Measurements from ENCODE around the gene TIA1.
"Not testable (repeated sequence)": the region's sequence is repeated elsewhere in the genome, so short reads cannot be mapped to it uniquely, and the experiment has no call there.

Gene TIA1, protein sequence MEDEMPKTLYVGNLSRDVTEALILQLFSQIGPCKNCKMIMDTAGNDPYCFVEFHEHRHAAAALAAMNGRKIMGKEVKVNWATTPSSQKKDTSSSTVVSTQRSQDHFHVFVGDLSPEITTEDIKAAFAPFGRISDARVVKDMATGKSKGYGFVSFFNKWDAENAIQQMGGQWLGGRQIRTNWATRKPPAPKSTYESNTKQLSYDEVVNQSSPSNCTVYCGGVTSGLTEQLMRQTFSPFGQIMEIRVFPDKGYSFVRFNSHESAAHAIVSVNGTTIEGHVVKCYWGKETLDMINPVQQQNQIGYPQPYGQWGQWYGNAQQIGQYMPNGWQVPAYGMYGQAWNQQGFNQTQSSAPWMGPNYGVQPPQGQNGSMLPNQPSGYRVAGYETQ

DNA sequence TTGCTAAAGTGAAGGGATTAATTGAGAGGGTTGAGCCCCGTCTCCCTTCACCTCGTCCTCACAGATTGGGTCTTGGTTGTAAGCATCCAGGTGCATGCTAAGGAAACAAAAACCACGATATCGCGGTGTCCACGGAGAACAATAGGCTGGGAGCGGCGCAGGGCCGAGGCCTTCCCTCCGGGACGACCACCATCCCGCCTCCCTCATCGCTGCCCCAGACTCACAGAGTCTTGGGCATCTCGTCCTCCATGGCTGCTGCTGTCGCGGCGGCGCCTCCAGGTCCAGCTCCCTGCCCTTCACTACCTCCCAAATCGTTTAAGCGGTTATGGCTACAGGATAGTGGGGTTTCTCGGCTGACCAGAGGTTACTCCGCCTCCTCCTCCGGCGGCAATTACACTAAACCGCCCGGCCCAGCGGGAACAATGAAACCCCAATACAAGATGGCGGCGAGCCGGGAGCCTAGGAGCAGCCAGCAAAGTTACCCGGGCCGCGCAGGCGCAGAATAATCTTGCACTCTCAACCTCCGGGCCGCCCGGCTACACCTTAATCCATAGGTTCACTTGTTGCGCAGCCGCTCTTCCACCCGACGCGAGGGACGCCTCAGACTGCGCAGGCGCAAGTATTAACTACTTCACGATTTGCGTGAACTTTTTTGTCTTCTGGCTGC is at the start of gene TIA1:
Gene TIA1 (minus strand): TSS at position 448 of the 667 bp plus-strand sequence. CDS start 198 bp downstream, at position 250.
- DNase-seq (ENCODE audit: low spot score) = peak; percentile 96

DNA sequence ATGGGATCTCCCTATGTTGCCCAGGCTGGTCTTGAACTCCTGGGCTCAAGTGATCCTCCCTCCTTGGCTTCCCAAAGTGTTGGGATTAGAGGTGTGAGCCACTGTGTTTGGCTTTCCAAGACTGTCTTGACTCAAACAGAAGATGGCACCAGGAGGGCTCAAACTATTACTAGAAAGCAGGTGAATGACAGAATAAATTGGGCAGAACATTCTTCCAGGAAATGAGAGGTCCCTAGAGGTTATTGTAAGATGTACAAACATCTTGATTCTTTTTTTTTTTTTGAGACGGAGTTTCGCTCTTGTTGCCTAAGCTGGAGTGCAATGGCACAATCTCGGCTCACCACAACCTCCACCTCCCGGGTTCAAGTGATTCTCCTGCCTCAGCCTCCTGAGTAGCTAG is 49.4 kb upstream of the TIA1 start:
- DNase-seq (ENCODE audit: low spot score) = not testable (repeated sequence)

DNA sequence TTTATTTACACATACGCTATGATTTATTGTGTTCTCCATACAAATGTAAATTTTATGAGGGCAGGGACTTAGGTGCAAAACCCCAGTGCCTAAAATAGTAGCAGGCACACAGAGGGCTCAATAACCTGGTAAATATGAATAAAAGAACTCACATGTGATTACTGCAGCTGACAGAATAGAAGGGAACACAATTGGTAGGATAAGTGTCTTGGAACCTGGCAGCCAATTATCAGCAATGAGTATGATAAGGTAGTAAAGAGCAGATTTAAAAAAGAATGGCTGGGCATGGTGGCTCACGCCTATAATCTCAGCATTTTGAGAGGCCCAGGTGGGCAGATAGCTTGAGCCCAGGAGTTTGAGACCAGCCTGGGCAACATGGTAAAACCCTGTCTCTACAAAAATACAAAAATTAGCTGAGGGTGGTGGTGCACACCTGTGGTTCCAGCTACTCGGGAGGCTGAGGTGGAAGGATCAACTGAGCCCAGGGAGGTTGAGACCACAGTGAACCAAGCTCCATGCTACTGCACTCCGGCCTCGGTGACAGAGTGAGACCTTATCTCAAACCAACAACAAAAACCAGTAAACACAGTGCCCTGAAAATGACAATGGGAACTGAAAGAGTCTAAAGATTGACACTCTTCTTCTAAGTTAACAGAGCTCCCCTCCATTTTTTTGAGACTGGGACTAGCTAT is 35.2 kb upstream of the TIA1 start:
- DNase-seq (ENCODE audit: low spot score) = no peak

DNA sequence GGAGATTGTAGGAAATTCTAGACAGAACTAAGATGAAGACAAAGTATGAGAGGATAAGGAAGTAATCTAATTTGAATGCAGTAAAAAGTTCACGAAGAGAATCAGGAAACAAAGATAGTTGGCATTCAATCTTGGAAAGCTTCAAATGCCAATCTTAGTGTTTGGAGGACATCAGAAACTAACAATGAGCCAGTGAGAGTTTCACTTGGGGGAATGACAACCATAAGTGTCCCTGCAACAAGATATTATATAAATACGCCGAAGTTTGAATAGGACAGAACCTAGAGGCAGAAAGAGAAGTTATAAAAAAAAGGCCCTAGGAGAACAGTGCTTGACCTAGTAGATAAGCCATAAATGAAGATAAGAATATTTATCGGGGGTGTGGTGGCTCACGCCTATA is 34.0 kb upstream of the TIA1 start:
- DNase-seq (ENCODE audit: low spot score) = no peak

DNA sequence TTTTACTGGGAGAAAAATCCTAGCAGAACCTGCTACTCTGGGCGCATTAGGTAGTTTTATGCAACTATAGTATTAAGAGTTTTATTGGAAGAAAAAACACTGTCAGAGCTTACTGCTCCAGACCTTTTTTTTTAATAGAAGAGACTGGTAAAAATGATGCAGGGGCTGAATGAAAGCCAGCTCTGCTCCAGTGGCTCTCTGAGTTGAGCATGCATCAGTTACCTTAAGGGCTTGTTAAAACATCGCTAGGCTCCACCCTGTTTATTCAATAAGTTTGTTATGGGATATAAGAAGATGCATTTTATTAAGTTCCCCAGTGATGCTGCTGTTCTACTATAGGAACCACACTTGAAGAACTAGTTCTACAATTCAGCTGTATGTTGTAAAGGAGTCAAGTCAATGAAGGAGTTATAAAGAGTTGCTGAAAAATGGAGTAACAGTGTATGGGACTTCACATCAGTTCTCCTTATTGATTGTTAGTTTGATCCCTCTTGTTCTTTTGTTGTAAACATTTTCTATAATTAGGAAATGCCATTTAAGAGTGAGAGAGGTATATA is 31.9 kb upstream of the TIA1 start:
- no peak for DNase-seq (ENCODE audit: low spot score)

DNA sequence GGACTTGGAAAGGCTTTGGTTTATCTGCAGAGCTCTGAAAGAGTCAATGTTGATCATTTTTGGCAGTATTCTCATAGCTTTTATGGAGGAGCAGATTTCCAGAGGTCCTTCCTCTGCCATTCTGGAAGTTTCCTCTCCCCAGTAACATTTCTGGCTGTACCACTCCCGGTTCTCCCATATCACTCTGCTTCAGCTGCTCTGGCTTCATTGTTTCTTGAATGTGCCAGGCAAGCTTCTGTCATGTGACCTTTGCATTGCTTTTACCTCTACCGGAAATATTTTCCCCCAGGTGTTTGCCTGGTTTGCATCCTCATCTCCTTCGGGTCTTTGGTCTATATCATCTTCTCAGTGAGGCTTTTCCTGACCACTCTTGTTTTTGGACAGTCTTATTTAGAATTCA is 21.9 kb upstream of the TIA1 start:
- DNase-seq (ENCODE audit: low spot score) = no peak

DNA sequence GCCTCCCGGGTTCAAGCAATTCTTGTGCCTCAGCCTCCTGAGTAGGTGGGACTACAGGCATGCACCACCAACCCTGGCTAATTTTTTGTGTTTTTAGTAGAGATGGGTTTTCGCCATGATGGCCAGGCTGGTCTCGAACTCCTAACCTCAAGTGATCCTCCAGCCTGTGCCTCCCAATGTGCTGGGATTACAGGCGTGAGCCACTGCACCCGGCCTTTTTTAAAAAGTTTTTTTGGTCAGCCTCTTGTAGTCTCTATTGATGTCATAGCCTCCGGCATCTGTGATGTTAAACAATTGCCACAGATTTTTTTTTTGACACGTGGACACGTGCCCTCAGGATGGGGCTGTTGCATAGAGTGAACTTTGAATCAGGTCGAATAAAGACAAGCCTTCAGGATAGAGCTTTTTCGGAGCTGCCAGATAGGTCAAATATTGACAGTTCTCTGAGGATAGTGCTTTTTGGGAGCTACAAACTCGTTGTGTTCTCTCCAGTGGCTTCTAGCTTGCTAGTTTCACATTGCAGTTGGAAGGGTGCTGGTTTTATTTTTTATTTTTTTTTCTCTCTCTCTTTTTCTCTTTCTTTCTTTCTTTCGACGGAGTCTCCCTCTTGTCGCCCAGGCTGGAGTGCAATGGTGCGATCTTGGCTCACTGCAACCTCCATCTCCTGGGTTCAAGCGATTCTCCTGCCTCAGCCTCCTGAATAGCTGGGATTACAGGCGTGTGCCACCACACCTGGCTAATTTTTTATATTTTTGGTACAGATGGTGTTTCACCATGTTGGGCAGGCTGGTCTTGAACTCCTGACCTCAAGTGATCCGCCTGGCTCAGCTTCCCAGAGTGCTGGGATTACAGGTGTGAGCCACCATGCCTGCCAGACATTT is 21.2 kb upstream of the TIA1 start:
- DNase-seq (ENCODE audit: low spot score) = not testable (repeated sequence)

DNA sequence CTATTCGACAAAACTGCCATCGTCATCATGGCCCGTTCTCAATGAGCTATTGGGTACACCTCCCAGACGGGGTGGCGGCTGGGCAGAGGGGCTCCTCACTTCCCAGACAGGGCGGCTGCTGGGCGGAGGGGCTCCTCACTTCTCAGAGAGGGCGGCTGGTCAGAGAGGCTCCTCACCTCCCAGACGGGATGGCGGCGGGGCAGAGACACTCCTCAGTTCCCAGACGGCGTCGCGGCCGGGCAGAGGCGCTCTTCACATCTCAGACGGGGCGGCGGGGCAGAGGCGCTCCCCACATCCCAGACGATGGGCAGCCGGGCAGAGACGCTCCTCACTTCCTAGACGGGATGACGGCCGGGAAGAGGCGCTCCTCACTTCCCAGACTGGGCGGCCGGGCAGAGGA is 18.5 kb upstream of the TIA1 start:
- DNase-seq (ENCODE audit: low spot score) = not testable (repeated sequence)

DNA sequence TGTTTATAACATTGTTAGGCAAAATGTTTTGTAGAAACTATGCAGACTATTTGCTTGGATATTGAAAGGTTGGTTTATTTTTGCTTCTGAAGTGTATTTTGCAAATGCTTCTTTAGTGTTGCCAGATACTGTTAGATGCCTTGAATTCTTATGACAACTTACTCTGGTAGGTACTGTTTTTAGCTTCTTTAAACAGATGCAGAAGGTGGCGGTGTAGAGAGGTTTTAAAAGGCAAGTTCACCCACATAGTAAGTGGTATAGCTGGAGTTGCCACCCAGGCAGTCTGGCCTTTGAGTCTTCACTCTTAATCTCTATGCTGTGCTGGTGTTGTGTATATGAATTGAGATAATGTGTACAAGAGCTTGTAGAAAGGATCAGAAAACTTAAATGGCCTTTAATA is 13.1 kb upstream of the TIA1 start:
- no peak for DNase-seq (ENCODE audit: low spot score)

DNA sequence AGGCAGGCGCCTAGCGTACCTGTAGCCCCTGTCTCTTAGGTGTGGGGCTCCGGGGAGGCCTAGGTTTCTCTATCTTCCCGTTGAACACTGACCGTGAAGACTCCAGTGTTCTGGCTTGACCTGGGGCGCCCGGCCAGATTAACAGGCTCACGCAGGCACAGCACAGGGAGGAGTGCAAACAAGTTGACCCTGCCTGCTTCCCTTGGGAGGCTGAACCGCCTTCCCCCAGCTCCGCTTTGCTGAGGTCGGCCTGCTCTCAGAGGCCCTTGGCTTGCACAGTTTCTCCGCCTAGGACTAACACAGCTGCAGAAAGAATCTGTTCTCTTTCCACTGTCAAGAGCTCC is 10.1 kb upstream of the TIA1 start:
- peak; percentile 47 for DNase-seq (ENCODE audit: low spot score)

DNA sequence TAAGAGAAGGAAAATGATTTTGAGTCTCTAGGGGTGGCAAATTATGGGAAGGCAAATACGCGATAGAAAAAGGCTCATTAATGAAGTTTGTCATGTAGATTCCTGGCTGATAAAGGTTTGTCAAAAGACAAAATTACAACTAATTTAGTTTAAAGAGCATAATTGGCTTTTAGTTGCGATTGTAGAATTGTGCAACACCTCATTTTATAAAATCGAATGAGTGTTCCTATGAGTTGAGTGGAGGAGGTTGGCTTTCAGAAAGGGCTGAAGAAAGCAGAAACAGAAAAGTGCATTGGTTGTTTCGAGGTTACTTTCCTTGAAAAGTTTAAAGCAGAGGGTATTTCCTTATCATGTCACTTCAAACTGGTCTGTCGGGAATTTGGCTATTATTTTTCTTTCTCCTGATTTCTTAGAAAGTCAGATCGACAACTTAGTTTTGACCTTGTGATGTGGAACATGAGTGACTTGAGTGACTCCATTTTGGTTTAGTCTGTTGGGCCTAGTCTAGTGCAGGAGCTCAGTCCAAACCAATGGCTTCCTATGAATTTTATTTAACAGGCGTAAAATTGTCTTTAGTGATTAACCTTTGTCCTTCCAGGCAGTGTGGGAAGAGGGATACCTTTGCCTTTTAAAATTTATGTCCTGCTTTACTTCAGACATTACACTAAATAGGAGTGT is 7.3 kb upstream of the TIA1 start:
- no peak for DNase-seq (ENCODE audit: low spot score)

DNA sequence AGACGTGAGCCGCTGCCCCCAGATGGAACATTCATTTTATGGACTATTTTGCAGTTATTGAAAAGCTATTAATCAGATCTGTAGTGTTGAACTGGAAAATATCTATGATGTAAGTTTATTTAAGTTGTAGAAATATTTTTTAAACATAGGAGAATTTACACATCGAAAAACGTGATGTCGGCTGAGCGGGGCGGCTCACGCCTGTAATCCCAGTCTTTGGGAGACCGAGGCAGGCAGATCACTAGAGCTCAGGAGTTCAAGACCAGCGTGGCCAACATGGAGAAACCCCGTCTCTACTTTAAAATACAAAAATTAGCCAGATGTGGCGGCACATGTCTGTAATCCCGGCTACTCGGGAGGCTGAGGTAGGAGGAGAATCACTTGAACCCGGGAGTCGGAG is 2.0 kb upstream of the TIA1 start:
- no peak for DNase-seq (ENCODE audit: low spot score)

DNA sequence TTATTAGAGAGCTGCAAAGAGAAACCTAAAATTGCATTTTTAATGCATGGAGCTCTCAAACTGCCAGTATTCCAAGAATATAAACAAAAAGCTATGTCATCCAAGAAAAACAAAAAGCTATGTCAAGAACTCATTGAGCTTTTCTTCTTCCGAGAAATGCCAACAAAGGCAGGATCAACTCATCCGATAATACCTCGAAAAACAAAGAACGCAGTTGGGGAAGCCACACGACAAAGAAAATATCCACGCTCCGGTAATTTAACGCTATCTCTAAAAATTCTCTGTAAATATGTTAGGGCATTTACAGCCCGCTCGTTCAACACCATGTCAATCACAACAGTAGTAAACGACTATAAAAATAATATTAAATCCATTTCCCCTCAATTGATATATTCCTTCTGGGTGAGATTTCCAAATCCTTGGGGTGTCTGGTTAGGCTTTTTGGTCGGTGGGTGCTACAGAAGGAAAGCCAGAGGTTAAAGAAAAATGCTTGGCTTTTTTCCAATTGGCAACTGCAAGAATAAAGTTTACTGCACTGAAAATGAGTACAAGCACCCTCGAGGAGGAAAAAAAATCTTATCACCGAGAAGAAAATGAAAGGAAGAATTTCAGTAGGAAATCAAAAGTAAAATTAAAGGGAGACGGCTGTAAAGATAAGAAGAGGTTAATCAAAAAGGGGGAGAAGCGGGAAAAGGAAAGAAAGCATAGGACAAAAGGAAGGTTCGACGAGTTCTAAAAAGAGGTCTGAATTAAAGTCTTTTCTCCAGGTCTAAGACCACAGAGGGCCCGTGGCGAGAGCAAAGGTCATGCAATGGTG is 856 bp downstream of the TIA1 start:
- no peak for DNase-seq (ENCODE audit: low spot score)

DNA sequence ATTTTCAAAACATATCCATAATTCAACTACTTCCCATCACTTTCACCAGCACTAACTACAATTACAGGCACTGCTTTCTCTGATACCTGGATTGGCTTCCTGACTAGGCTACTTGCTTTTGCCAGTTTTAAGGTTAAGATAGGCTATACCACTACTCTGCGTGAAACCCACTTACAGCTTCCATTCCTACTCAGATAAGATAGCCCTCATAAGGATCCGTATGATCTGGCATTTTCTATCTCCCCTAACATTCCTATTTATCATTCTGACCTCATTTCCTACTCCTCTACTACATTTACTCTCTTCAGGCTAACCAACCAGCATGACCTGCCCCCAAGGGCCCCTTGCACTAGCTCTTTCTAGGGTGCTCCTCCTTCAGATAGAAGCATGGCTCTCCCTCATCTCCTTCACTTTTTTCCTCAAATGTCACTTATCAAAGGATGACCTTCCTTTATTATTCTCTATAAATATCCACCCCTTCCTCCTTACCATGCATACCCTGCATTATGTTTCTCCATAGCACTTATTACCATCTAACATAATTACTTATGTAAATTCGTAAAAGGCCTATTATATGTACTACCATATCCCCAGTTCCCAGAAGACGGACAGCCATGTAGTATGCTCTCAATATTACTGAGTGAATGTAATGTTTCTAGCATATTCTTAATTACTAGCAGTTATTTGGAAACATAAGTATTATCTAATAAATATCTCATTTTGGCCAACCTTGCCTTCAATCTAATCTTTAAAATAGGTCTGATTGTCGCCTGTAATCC is 4.4 kb downstream of the TIA1 start:
- DNase-seq (ENCODE audit: low spot score) = no peak

DNA sequence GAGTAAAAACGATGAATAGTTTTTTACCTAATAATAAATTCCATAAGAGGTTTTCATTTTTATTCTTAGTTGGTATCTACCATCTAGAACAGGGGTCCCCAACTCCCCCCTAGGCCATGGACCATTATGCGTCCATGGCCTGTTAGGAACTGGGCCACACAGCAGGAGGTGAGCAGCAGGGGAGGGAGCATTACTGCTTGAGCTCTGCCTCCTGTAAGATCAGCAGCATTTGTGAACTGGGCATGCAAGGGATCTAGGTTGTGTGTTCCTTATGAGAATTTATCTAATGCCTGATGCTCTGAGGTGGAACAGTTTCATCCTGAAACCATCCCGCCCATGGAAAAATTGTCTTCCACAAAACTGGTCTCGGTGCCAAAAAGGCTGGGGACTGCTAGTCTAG is 5.9 kb downstream of the TIA1 start:
- DNase-seq (ENCODE audit: low spot score) = no peak

DNA sequence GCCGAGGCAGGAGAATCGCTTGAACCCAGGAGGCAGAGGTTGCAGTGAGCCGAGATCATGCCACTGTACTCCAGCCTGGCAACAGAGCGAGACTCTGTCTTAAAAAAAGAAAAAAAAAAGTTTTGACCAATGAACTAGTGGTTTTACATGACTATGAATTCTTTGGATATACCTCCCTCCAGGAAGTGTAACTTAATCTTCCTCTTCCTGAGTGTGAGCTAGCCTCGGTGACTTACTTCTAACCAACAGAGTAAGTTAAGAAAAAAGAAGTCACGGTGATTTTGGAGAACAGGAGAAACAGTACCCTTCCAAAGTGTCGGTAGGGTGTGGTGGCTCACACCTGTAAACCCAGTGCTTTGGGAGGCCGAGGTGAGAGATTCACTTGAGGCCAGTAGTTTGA is 7.1 kb downstream of the TIA1 start:
- DNase-seq (ENCODE audit: low spot score) = no peak

DNA sequence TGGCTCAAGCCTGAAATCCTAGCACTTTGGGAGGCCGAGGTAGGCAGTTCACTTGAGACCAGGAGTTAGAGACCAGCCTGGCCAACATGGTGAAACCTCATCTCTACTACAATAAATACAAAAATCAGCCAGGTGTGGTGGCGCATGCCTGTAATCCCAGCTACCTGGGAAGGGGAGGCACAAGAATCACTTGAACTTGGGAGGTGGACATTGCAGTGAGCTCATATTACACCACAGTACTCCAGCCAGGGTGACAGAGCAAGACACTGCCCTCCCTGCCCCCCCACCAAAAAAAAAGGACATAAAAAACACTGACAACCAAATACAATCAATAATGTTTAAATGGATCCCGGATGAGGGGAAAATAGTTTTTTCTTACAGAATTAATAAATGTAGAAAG is 7.8 kb downstream of the TIA1 start:
- DNase-seq (ENCODE audit: low spot score) = no peak

DNA sequence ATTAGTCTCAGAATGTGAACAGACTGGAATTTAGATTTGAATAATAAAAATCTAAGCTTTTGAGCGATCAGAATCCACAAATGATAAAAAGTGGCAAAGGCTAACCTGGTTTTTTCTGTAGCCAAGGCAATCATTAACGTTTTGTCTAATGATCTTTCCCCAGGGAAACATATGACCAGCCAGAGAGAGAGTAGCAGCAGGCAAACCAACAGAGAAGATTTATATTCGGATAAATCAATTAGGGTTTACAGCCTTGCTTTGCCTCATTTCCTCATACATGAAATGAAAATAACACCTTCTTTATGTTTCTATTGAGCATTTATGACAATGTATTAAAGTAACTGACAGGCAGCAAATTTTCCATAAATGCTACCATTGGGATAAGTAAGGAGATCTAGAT is 14.5 kb downstream of the TIA1 start:
- DNase-seq (ENCODE audit: low spot score) = no peak

DNA sequence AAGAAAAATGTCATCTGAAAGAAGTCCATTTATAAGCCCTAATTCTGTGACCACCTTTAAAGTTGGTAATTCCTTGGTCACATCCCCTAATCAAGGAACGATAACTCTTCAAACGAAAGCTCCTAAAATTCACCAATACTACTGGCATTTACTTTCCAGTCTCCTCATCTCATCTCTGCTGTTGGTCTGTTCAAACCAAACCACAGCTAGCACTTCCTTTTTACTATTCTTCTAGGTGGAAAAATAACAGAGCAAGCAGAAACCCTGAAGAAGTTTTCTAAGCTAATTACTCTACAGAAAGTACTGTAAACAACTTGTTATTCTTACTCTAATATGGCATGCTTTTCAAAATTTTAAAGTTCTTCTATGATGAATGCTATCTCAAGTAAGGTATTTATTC is 21.6 kb downstream of the TIA1 start:
- no peak for DNase-seq (ENCODE audit: low spot score)

DNA sequence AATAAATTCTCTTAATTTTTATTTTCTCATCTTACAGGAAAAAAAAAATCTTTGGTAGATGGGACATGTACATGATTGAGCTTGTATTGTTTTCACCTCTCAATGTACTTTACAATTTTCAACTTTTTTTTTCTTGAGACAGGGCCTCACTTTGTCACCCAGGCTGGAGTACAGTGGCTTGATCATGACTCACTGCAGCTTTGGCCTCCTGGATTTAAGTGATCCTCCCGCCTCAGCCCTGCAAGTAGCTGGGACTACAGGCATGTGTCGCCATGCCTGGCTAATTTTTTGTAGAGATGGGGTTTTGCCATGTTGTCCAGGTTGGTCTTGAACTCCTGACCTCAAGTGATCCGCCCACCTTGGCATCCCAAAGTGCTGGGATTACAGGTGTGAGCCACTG is 25.1 kb downstream of the TIA1 start:
- not testable (repeated sequence) for DNase-seq (ENCODE audit: low spot score)
